Uterus (tissue), 2 donors: ENCODE results near the gene NGRN.

Experiments used
- CTCF ChIP-seq, 4 experiments: fragments of 200-600 bp in 2 of 4; fragments of 450-650 bp in 2 of 4; sonication (generic) in 2 of 4; IDR thresholded peaks; one replicate each; pipeline ENCODE4 v1.5.1; 2016 to 2019; ENCODE audit warnings: antibody characterized with exemption in 4 of 4, mild to moderate bottlenecking in 2 of 4, moderate library complexity in 1 of 4
- POLR2A ChIP-seq, 2 donors: fragments of 450-650 bp; IDR thresholded peaks; one replicate each; pipeline ENCODE4 v1.6.1; 2016; ENCODE audit warnings: antibody characterized with exemption in 2 of 2, mild to moderate bottlenecking in 1 of 2, moderate library complexity in 1 of 2

GRCh38 chr15:90221246-90221900 lies 44.1 kb upstream of the NGRN start:
- TF ChIP-seq CTCF (IDR thresholded peaks at IDR 0.05) (peak; percentile 57 to 78 (median 68)), POLR2A (IDR thresholded peaks at IDR 0.05) (no peak)
